ENCODE data around the gene CSMD2. TPM values are rescaled to one million over a fixed set of nuclear protein-coding genes. Genes with fewer than 3 reads are reported as not detected.

The CSMD2 gene
- total and polyA plus RNA-seq, 2 of the 4 experiments (the other 2 are of a cell fraction), result under 0.01 to 0.36 TPM

GRCh38 chr1:33636209-33636608 lies 528.8 kb downstream of the CSMD2 start:
- ChIA-PET POLR2A (ENCODE audit: unreplicated experiment) (no interaction called here), CTCF (no interaction called here)
- H3K27ac ChIP-seq (ENCODE audit: insufficient read depth, low read length), result no peak overlapping the region
- no peak overlapping the region for H3K4me2 ChIP-seq (ENCODE audit: low read depth, low read length)
- H3K9me3 ChIP-seq (ENCODE audit: control insufficient read depth, insufficient read depth, low read length), result no peaks in the 10 kb centered on the region
- BruUV-seq (replicated peaks), result no TSS peak
- no peak overlapping the region for H2BK5ac ChIP-seq (ENCODE audit: low read depth, low read length, poor library complexity, severe bottlenecking)
- H3K79me1 ChIP-seq (ENCODE audit: low read depth in 1 of 2, low read length in 2 of 2), result no peaks in the 10 kb centered on the region
- no peak for TF ChIP-seq CTCF (conservative IDR thresholded peaks at IDR 0.05; ENCODE audit: low read depth, low read length)
- no peak for TF ChIP-seq POLR2A (IDR thresholded peaks at IDR 0.05; ENCODE audit: low read depth, low read length)
- no peak for TF ChIP-seq RCOR1 (IDR thresholded peaks at IDR 0.05; ENCODE audit: insufficient replicate concordance, low read length)
- no peak for TF ChIP-seq BHLHE40 (IDR thresholded peaks at IDR 0.05; ENCODE audit: low read depth, low read length)
- TF ChIP-seq MAZ (IDR thresholded peaks at IDR 0.05; ENCODE audit: borderline replicate concordance, low read depth, low read length), result no peak
- TF ChIP-seq MXI1 (IDR thresholded peaks at IDR 0.05; ENCODE audit: borderline replicate concordance, low read depth, low read length), result no peak
- no peak for TF ChIP-seq SMC3 (IDR thresholded peaks at IDR 0.05; ENCODE audit: low read depth, low read length)
- TF ChIP-seq USF2 (IDR thresholded peaks at IDR 0.05; ENCODE audit: low read depth, low read length), result no peak
- no peak for TF ChIP-seq NFE2L2 (IDR thresholded peaks at IDR 0.05; ENCODE audit: low read depth, low read length)
- no peak for TF ChIP-seq ELK1 (IDR thresholded peaks at IDR 0.05; ENCODE audit: borderline replicate concordance, low read depth, low read length)
- TF ChIP-seq MAFK (IDR thresholded peaks at IDR 0.05; ENCODE audit: low read depth, low read length), result no peak
- TF ChIP-seq RFX5 (IDR thresholded peaks at IDR 0.05; ENCODE audit: low read depth, low read length), result no peak
- no peak for TF ChIP-seq CEBPB (IDR thresholded peaks at IDR 0.05; ENCODE audit: low read depth, low read length)
- intact Hi-C loops (cut with micrococcal nuclease), result no loop called here
- no peak overlapping the region for H2BK15ac ChIP-seq (ENCODE audit: low read depth, low read length)
- H3K4ac ChIP-seq (ENCODE audit: low read depth, low read length), result no peak overlapping the region
- H3K9ac ChIP-seq (ENCODE audit: low read depth, low read length), result no peak overlapping the region
- no peak overlapping the region for H3K14ac ChIP-seq (replicated peaks; ENCODE audit: low read depth, low read length)
- H3K23ac ChIP-seq (ENCODE audit: low read depth, low read length), result no peak overlapping the region
- no peaks in the 10 kb centered on the region for H3K36me3 ChIP-seq (ENCODE audit: control insufficient read depth, insufficient read depth, low read length)
- no peak overlapping the region for H2AFZ ChIP-seq (replicated peaks; ENCODE audit: low read length, poor library complexity)
- dilution Hi-C loops (cut with HindIII; ENCODE audit: low sequenced_read_pairs, unreplicated experiment), result no loop called here
- H4K8ac ChIP-seq (ENCODE audit: low read depth in 2 of 2, low read length in 2 of 2), result no peak overlapping the region
- H2AK9ac ChIP-seq (replicated peaks; ENCODE audit: low read depth, low read length, poor library complexity), result peak overlapping the region; percentile 42
- H3K4me1 ChIP-seq (ENCODE audit: control insufficient read depth, insufficient read depth, low read length), result no peaks in the 10 kb centered on the region; the same call in 1 of the 2 replicates
- H4K20me1 ChIP-seq (ENCODE audit: insufficient read depth, low read length), result no peaks in the 10 kb centered on the region
- no peak for ATAC-seq (ENCODE audit: low read depth)
- H4K5ac ChIP-seq (ENCODE audit: low read depth, low read length), result no peak overlapping the region
- H4K91ac ChIP-seq (ENCODE audit: insufficient read depth, low read depth, low read length), result no peak overlapping the region
- WGBS, 2 experiments (ENCODE audit: extremely low coverage in 2 of 2, insufficient read length in 1 of 2), result 76% methylated on average over 5 of the region's 14 CpGs; no CpG with 5 or more reads in 1 of the 2 experiments
- H3K4me3 ChIP-seq (ENCODE audit: insufficient read depth, low read depth, low read length), result no peak overlapping the region
- no peaks in the 10 kb centered on the region for H3K27me3 ChIP-seq (ENCODE audit: control insufficient read depth, insufficient read depth, low read length)
- no peak overlapping the region for H3K56ac ChIP-seq (ENCODE audit: extremely low read depth, insufficient read depth, low read length)
- no peak overlapping the region for H2AK5ac ChIP-seq (ENCODE audit: low read depth, low read length)
- no peak overlapping the region for H2BK120ac ChIP-seq (ENCODE audit: low read depth, low read length)
- H2BK20ac ChIP-seq (ENCODE audit: low read depth, low read length), result no peak overlapping the region
- in situ Hi-C loops (cut with MboI; ENCODE audit: low sequenced_read_pairs), result loop anchor here (10.0 kb wide), 1 partner anchor 1109 kb away; no protein-coding TSS in a partner anchor
- no peak for DNase-seq
- no peak overlapping the region for H3K18ac ChIP-seq (ENCODE audit: low read depth, low read length)
- no peaks in the 10 kb centered on the region for H3K9me1 ChIP-seq (ENCODE audit: insufficient read depth, low read length)
